ENCODE data around the gene PSME2. TPM values are rescaled to one million over a fixed set of nuclear protein-coding genes. Genes with fewer than 3 reads are reported as not detected.

The PSME2 gene
- total RNA-seq, 1 experiment from 2014 or later: 188 TPM

GRCh38 chr14:24155100-24155499 is 8.7 kb upstream of the PSME2 start:
- ChIA-PET CTCF (no interaction called here), POLR2A (no interaction called here)
- in situ Hi-C loops (cut with HindIII; ENCODE audit: low pct_unique_long_range_greater_than_20kb, low sequenced_read_pairs): no loop called here
- H3K4me1 ChIP-seq (ENCODE audit: control insufficient read depth, insufficient read depth, low read length): no peaks in the 10 kb centered on the region
- no peaks in the 10 kb centered on the region for H3K27me3 ChIP-seq (ENCODE audit: control insufficient read depth, insufficient read depth, low read length)
- no peak for TF ChIP-seq SIN3A (IDR thresholded peaks at IDR 0.05; ENCODE audit: borderline replicate concordance, insufficient read depth, low read depth, low read length)
- TF ChIP-seq POLR2AphosphoS5 (IDR thresholded peaks at IDR 0.05; ENCODE audit: low read depth, low read length): no peak
- TF ChIP-seq, protein P1, sequence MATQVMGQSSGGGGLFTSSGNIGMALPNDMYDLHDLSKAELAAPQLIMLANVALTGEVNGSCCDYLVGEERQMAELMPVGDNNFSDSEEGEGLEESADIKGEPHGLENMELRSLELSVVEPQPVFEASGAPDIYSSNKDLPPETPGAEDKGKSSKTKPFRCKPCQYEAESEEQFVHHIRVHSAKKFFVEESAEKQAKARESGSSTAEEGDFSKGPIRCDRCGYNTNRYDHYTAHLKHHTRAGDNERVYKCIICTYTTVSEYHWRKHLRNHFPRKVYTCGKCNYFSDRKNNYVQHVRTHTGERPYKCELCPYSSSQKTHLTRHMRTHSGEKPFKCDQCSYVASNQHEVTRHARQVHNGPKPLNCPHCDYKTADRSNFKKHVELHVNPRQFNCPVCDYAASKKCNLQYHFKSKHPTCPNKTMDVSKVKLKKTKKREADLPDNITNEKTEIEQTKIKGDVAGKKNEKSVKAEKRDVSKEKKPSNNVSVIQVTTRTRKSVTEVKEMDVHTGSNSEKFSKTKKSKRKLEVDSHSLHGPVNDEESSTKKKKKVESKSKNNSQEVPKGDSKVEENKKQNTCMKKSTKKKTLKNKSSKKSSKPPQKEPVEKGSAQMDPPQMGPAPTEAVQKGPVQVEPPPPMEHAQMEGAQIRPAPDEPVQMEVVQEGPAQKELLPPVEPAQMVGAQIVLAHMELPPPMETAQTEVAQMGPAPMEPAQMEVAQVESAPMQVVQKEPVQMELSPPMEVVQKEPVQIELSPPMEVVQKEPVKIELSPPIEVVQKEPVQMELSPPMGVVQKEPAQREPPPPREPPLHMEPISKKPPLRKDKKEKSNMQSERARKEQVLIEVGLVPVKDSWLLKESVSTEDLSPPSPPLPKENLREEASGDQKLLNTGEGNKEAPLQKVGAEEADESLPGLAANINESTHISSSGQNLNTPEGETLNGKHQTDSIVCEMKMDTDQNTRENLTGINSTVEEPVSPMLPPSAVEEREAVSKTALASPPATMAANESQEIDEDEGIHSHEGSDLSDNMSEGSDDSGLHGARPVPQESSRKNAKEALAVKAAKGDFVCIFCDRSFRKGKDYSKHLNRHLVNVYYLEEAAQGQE (IDR thresholded peaks at IDR 0.05; ENCODE audit: insufficient read depth in 1 of 2, low read depth in 2 of 2, low read length in 1 of 2): no peak
- TF ChIP-seq, protein P2, sequence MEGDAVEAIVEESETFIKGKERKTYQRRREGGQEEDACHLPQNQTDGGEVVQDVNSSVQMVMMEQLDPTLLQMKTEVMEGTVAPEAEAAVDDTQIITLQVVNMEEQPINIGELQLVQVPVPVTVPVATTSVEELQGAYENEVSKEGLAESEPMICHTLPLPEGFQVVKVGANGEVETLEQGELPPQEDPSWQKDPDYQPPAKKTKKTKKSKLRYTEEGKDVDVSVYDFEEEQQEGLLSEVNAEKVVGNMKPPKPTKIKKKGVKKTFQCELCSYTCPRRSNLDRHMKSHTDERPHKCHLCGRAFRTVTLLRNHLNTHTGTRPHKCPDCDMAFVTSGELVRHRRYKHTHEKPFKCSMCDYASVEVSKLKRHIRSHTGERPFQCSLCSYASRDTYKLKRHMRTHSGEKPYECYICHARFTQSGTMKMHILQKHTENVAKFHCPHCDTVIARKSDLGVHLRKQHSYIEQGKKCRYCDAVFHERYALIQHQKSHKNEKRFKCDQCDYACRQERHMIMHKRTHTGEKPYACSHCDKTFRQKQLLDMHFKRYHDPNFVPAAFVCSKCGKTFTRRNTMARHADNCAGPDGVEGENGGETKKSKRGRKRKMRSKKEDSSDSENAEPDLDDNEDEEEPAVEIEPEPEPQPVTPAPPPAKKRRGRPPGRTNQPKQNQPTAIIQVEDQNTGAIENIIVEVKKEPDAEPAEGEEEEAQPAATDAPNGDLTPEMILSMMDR (IDR thresholded peaks at IDR 0.05): no peak
- TF ChIP-seq TCF7L2 (IDR thresholded peaks at IDR 0.05; ENCODE audit: low read depth, low read length): no peak
- H3K27ac ChIP-seq (ENCODE audit: low read length): no peak overlapping the region
- BruUV-seq (replicated peaks): no TSS peak
- H3K4me3 ChIP-seq (ENCODE audit: low read depth in 2 of 2, low read length in 2 of 2): no peak overlapping the region
- H3K36me3 ChIP-seq (ENCODE audit: control insufficient read depth, insufficient read depth, low read length): peaks cover 3% of the 10 kb centered on the region
- no peak for ATAC-seq
- intact Hi-C loops (cut with micrococcal nuclease; ENCODE audit: unreplicated experiment): no loop called here
- DNase-seq (ENCODE audit: low read depth, low spot score): no peak
- no peaks in the 10 kb centered on the region for H3K9me3 ChIP-seq (ENCODE audit: control insufficient read depth, insufficient read depth, low read depth, low read length)

DNA sequence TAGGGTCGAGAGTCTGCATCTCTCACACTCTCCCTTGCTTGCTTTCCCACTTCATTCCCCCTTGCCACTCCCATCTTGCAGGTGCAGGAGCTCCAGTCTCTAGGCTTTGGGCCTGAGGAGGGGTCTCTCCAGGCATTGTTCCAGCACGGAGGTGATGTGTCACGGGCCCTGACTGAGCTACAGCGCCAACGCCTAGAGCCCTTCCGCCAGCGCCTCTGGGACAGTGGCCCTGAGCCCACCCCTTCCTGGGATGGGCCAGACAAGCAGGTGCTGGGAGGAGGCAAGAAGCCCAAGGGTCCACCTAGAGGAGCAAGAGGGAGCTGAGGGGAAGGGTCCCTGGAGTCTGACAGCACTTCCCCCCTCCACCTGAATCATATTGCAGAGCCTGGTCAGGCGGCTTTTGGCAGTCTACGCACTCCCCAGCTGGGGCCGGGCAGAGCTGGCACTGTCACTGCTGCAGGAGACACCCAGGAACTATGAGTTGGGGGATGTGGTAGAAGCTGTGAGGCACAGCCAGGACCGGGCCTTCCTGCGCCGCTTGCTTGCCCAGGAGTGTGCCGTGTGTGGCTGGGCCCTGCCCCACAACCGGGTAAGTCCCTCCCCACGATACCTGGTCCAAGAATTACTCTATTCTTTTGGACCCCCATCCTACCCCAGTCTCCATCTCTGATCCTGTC is 5.1 kb upstream of the PSME2 start:
- TF ChIP-seq, protein P1 (IDR thresholded peaks at IDR 0.05; ENCODE audit: insufficient read depth in 1 of 2, low read depth in 2 of 2, low read length in 1 of 2): no peak
- TF ChIP-seq, protein P2 (IDR thresholded peaks at IDR 0.05): no peak
- TF ChIP-seq POLR2AphosphoS5 (IDR thresholded peaks at IDR 0.05; ENCODE audit: low read depth, low read length): no peak
- TF ChIP-seq SIN3A (IDR thresholded peaks at IDR 0.05; ENCODE audit: borderline replicate concordance, insufficient read depth, low read depth, low read length): no peak
- no peak for TF ChIP-seq TCF7L2 (IDR thresholded peaks at IDR 0.05; ENCODE audit: low read depth, low read length)
- no peak overlapping the region for H3K4me3 ChIP-seq (ENCODE audit: low read depth in 2 of 2, low read length in 2 of 2)
- no TSS peak for BruUV-seq (replicated peaks)

More for the DNA sequence above, 5.1 kb upstream of the PSME2 start:
- in situ Hi-C loops (cut with HindIII; ENCODE audit: low pct_unique_long_range_greater_than_20kb, low sequenced_read_pairs): no loop called here
- ChIA-PET CTCF (interaction anchor here (0.6 kb wide), 1 partner anchor 95 kb away, joined by 4 read pairs; no protein-coding TSS in a partner anchor), POLR2A (interaction anchor here (0.5 to 0.6 kb wide), 2 partner anchors 15 to 18 kb away, joined by 3 read pairs; partner anchors contain the start of gene PSME1)
- no peak overlapping the region for H3K27ac ChIP-seq (ENCODE audit: low read length)
- no peaks in the 10 kb centered on the region for H3K9me3 ChIP-seq (ENCODE audit: control insufficient read depth, insufficient read depth, low read depth, low read length)
- intact Hi-C loops (cut with micrococcal nuclease; ENCODE audit: unreplicated experiment): no loop called here
- no peaks in the 10 kb centered on the region for H3K4me1 ChIP-seq (ENCODE audit: control insufficient read depth, insufficient read depth, low read length)
- no peaks in the 10 kb centered on the region for H3K27me3 ChIP-seq (ENCODE audit: control insufficient read depth, insufficient read depth, low read length)
- ATAC-seq (no peak), DNase-seq (ENCODE audit: low read depth, low spot score) (no peak)
- peaks cover 6% of the 10 kb centered on the region for H3K36me3 ChIP-seq (ENCODE audit: control insufficient read depth, insufficient read depth, low read length)
